Femur (tissue), 1 donor: ENCODE measurements around the gene IL7R.
"Not testable (repeated sequence)": the region's sequence is repeated elsewhere in the genome, so short reads cannot be mapped to it uniquely, and the experiment has no call there.

Experiments
- DNase-seq: peaks from one replicate; pipeline ENCODE4 v3.0.0-alpha.2; 2017

Gene IL7R

DNA sequence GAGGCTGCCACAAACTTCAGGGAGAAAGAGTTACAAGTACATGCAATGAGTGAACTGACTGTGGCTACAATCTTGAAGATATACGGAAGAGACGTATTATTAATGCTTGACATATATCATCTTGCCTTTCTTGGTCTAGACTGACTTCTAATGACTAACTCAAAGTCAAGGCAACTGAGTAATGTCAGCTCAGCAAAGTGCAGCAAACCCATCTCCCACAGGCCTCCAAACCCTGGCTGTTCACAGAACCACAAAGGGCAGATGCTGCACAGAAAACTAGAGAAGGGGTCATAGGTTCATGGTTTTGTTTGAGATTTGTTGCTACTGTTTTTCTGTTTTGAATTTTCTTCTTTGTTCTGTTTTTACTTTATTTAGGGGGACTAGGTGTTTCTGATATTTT is 21.0 kb downstream of the IL7R start:
- DNase-seq: no peak

DNA sequence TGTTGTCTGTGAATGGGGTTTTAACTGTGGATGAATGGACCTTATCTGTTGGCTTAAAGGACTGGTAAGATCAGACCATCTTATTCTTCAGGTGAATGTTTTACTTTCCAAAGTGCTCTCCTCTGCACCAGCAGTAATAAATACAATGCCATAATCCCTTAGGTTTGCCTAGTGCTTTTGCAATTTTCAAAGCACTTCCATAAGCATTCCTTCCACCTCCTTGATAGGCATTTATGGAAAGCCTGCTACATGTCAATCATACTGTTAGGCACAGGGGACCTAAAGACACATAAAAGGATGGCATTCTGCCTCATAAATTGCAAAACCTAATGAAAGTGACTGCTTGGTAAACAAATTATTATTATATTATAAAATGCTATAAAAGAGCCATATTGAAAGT is 21.4 kb downstream of the IL7R start:
- no peak for DNase-seq

DNA sequence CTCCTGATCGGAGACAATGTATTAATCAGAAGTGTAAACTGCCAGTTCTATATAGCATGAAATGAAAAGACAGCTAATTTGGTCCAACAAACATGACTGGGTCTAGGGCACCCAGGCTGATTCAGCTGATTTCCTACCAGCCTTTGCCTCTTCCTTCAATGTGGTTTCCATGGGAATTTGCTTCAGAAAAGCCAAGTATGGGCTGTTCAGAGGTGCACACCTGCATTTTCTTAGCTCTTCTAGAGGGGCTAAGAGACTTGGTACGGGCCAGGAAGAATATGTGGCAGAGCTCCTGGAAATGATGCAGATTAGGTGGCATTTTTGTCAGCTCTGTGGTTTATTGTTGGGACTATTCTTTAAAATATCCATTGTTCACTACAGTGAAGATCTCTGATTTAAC is 22.4 kb downstream of the IL7R start:
- no peak for DNase-seq

DNA sequence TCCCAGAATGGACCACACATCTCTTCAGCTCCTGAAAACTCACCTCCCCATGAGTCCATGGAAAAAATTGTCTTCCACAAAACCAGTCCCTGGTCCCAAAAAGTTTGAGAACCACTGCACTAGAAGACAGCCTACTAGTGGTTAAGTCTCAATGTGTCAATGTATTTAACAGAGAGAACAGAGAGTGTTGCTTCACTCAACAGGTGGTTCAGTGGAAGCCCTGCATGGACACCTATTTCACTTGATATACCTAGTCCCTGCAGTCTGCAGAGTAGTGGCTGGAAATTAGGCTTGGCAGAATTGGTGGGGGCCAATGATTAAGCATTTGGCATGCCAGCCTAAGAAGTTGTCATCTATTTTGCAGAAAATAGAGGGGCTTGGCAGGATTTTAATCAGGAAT is 23.0 kb downstream of the IL7R start:
- DNase-seq: no peak

DNA sequence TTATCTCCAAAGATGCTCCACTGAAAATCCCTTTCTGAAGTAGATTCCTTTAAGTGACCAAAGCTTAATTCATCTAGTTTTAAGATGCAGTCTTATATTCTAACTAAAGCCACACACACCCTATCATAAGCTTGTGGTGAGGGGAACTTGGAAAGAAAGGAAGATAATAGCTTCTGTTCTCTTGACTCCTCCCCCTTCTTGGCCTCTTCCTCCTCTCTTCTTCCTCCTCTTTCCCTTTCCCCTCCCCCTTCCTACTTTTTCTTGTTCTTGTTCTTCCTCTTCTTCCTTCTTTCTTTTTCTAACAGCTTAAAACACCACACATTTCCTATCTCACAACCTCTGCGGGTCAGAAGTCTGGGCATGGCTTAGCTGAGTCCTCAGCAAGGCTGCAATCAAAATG is 23.5 kb downstream of the IL7R start:
- DNase-seq: no peak

DNA sequence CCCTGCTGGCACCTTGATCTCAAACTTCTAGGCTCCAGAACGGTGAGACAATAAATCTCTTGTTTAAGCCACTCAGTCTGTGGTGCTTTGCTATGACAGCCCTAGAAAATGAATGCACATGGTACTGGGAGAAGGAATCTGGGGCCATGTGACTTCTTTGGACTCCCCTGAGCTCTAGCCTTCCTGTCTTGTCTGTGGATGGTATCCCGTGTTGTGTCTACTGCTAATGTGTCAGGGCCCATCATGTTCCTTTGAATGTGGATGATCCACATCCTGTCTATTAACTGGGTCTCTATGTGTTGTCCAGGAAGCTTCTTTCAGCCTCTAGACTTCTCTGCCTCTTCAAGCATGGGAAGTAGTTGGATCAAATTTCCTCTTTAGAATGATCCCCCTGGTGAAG is 25.1 kb downstream of the IL7R start:
- no peak for DNase-seq

DNA sequence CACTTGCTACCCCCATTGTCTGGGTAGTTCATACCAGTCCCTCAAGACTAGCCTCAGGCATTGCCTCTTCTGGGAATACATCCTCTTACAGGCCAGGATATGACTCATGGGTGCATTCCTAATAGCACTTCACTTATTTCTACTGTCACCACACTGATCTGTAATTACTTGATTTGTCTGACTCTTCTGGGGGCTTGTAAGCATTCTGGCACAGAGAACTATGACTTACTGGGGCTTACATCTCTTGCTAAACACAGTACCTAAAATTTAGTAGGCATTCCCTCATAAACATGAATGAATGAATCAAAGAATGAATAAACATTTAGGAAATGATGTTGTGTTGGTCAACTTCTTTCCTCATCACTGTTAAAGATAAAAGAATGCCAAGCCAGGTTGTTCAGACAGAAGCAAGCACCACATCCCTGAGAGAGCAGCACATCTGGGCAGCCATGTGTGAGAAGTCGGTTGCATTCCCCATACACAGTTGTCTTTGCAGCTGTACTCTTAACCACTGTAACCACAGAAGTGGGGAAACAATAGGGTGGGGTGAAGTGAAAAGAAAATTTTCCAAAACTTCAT is 27.6 kb downstream of the IL7R start:
- no peak for DNase-seq

DNA sequence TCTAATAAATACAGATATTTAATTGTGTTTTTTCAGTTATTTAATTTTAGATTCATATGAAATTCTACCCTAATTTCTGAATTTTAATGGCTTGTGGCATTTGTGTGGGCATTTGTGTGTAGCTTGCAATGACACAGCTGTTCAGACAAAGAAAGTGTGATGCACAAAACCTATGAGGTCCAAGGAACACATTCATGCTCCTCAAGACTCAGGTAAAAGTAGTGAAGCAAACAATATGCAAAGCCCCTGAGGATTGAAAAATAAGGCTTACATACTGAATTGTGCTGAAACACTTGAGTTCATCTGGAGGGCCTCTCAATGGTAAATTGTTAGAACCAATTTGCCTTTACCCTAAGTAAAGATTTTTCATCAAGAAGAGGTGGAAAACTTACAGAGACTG is 28.1 kb downstream of the IL7R start:
- no peak for DNase-seq

DNA sequence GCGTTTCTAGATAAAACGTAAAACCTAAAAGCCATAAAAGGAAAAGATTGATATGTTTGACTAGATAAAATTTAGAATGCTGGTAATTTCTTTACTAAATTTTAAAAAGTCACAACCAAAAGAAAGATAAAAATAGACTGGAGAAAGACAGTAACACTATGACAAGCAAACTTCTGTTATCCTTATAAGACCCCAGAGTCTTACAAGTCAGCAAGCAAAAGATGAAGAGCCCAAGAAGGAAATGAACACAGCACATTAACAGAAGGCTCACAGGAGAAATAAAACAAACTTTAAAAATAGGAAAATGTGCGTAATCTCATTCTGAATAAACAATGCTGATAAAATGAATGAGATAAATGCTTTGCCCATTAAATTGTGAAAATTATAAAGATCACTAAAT is 29.7 kb downstream of the IL7R start:
- no peak for DNase-seq

DNA sequence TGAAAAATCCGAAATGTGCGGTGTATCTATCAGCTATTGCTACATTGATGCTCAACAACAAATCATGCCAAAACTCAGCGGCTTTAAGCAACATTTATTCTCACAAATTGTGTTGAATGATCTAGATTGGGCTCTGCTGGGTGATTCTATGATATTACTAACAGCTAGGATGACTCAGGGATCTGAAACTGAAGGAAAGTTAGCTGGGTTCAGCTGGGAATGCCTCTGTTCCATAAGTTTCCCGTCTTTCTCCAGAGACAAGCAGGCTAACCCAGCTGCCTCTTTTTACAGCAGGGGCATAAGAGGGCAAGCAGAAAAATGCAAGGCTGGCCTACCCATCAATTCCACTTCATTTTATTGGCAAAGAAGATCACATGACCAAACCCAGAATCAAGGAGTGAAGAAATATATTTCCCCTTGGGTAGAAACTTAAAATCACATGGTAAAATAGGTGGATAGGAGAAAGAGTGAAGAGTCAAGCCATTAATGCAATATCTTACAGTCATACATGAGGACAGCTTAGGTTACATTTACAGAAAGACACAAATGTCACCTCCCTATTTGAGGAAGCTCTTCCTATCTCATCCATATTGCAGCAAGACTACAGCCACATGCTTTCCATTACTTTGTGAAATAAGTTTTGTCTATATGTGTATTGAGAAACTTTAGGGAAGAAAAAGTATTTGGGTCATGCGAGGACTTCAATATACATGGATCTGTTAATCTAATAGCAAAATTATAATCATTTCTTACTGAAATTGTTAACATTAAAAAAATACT is 30.8 kb downstream of the IL7R start:
- no peak for DNase-seq

DNA sequence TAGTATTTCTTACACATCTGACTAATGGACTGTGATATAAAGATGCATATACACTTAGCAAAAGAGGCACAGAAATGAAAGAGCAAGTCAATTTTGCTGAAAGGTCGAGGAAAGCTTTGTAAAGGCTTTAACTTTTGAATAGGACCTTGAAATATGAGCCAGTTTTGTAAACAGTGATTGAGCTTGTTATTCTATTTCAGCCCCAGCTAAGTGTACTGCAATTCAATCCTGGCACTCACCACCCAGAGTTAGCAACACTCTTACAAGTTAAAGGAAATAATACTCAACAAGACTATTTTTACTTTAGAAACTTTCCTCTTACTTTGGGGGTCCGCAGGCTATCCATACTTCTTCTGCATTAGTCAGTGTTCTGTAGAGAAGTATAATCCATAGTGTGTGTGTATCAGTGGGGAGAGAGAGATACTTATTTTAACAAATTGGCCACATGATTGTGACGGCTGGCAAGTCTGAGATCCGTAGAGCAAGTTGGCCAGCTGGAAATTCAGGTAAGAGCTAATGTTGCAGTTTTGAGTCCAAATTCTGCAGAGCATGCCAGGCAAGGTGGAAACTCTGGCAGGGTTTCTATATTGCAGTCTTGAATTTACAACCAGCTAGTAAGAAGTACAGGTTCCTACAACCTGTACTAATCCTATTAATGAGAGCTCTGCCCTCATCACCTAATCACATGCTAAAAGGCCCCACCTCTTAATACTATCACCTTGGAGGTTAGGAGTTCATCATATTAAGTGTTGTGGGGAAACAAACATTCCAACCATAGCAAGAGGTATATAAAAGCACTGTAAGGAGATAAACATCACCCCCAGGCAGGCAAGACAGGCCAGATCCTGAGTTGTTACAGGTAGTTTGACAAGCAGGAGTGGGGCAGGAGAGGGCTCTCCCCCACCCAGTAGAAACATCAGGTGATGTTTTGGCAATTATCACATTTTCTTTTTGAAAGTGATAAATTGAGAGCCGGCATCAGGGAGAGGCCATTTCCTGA is 33.6 kb downstream of the IL7R start:
- DNase-seq: no peak

DNA sequence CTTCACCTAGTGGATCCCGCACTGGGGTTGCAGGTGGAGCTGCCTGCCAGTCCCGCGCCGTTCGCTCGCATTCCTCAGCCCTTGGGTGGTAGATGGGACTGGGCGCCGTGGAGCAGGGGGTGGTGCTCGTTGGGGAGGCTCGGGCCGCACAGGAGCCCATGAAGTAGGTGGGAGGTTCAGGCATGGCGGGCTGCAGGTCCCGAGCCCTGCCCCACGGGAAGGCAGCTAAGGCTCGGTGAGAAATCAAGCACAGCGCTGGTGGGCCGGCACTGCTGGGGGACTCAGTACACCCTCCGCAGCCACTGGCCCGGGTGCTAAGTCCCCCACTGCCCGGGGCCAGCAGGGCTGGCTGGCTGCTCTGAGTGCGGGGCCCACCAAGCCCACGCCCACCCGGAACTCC is 36.1 kb downstream of the IL7R start:
- DNase-seq: not testable (repeated sequence)

DNA sequence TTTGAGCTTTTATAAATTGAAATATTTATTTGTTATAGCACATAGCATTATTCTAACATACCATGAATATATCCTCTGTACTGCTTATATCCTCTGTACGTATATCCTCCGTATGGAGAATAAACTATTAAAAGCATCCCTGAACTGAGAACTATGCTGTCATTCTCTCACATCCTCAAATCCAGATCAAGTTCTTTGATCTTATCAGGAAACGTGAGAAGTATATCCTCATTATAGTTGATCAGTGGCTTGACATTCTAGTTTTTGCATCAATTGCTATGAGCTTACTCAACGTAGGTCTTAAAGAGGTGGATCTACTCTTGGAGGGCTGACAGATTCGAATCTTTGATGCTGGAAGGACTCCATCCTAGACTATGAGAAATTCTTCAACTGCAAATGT is 37.4 kb downstream of the IL7R start:
- no peak for DNase-seq

DNA sequence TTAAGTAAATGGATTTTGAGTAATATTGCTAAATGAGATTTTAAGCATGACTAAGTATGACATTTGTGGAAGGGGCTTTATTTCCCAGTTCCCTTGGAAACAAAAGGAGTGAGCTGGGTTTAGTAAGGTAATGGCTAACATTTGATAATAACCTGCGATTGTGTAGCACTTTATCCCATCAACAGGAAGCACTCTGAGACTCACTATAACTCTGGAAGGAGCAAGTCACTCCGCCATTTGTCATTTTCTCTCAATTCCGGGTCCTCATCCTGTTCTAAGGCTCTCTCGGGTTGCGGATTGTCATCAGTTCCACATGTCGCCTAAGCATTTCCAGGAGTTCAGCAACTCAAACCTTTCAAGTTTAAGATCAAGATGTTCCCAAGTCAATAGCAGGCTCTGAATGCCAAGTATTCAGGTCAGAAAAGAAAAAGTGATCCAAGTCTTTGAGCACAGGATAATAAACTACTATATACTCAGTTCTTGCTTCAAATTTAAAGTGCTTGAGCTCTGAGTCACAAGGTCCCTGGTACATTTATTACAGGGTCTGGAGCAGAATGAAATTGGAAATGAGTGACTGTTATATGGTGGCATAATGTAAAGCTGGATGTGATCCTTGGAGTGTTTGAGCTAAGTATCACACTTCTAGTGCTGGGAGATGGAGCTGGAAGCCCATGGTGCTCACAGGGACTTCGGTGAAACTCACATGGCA is 42.4 kb downstream of the IL7R start:
- no peak for DNase-seq

DNA sequence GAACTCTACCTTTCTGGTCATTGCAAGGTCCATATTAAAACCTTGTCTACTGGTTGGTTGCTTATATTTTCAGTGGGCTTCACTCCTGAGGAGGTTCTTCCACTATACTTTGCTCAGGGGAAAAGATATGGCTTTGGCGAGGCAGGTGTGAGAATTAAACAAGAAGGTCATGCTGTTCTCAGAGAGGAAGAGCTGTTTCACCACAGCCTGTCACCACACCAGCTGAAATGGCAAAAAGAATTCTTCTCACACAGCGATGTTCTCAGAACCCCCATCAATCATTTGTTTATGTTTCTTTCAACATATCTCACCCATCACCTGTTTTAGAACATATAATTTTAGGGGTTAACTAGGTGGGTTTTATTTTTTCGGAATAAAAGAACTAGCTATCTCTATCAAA is 43.1 kb downstream of the IL7R start:
- DNase-seq: no peak

DNA sequence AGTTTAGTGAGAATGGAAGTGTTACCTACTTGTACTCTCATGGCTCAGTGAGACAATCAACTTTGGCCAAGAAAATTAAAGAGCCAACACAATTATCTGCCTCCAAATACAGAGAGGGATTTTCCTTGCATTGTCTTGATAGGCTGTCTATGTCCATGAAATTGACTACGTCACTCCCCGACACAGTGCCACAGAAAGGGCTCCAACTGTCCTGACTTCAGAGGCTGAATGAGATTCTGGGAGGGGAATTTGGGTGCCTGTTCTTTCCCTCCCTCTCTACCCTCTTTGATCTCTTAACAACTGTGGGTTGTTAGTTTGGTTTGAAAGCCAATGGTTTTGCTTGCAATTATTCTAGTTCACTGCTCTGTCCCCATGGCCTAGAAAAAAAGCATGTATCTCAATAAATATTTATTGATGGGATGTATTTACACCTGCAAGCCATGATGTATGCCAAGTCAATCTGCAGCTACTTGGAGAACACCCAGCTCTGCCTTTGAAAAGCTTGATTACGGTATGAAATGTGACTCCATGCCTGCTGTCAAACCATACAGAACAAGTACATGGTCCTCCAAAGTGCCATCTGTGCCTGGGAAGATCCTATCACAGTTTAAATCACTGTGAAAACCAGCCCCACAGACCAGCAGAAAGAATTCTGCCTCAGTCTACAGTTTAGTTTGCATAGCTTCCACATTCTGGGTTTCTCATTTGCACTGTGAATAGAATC is 44.4 kb downstream of the IL7R start:
- DNase-seq: no peak

DNA sequence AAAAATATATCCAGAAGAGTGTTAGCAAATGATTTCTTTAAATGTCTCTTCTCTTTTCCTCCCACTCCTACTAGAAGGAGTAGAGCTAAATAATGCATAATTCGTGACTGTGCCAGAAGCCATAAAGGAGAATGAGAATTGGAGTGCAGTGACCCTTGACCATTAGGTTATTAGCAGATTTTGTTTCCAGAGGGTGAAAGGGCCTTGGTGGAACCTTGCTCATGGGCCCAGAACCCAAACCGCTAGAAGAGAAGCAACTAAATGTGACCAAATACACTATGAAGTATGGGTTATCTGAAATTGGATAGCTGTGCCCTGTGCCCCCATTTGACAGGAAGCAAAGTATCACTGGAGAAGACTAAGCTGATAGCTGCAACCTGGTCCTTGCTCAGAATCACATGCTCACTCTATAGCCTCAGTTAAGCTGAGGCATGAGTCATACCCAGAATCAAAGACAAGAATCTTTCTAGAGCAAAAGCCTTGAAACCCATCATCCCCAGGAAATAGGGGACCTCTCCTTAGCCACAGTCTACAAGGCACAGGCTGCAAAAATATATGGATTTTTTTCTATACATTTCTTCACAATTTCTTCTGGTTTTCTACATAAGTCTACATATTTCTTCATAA is 45.5 kb downstream of the IL7R start:
- no peak for DNase-seq

DNA sequence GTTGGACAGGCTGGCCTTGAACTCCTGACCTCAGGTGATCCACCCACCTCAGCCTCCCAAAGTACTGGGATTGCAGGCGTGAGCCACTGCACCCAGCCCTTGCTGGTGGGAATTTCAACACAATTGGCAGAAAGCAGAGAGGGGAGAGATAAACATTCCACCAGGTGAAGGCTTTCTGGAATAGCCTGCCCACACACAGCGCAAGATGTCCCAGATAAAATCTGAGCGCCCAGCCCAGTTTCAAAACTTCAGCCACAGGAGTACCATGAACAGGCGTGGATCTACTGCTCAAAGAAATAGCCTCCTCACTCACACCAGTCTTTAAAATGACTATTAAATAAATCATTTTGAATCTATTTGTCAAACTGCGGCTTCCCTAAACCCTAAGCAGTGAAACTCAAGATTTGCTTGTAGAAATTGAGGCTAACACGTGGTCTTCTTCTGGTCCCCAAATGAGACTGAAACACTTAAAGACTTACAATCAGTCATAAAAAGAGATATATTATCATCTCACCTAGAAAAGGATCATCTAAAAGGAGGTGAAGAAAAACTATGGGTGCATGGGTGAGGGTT is 47.0 kb downstream of the IL7R start:
- DNase-seq: no peak

DNA sequence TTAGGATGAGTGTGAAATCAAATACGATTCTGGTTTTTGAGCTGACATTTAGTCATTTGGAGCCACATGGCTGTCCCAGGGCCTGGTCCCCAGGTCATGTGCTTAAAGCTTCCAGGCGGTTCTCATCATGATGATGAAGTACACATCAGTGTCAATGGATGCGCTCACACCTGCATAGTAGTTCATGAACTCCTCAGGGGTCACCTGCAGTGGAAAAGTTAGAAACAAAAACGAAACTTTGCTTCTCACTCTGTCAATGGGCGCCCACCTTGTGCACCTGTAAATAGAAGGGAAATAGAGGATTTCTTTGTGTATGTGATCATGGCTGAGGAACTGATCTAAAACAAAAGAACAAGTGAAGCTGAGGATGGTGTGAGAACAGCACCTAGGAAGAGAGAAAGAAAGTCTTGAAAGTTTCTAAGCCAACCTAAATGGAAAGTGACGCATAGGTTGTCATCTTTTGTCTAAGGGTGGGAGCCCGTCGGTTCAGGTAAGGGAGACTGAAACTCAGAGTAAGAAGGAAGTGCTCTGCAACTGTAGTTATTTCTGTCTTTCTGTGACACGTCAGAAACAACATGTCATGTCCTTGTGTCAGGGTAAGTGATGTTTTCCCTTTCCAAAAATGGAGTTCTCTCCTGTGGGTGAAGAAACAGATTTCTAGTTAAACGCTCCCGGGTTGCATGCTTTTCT is 47.9 kb downstream of the IL7R start:
- DNase-seq: no peak

DNA sequence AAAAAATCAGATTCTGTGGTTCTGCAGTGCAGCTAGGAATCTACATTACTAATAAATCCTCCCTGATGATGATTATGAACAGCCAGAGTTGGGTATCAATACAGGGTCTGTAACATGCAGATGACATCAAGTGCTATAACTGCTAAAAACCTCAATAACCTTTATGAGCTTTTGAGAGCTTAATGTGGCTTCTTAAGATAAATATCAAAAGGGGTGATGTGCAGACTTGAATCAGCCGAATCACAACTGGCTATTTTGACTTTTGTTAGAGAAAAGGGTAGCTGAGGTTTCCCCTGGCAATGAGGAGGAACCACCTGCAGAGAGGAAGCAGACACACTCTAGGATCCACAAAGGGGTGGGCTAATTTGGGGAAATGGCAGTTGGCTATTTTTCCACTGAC is 51.5 kb downstream of the IL7R start:
- DNase-seq: no peak

DNA sequence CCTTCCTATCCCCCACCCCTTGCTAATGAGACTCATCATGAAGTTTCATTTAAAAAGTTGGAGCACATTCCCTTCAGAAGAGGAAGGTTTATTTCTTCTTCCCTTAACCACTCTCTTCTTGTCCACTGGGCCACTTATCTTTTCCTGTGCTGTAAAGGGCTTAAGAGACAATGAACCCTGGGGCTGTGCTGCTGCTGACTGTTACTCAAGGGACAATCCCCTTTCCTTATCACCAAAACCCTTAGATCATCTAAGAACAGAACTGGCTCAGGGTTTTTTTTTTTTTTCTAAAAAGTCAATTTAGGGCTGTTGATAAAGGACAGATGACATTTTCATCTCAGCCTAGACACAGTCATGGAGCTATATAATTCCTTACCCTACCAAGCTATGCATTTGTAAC is 52.1 kb downstream of the IL7R start:
- DNase-seq: no peak
